SIG-M5 (cell line): Measurements from ENCODE around the gene TTLL7.

Experiments
- DNase-seq: peaks from one replicate; lab custom pipeline; 2025; lab: John Stamatoyannopoulos, UW

TTLL7 gene, protein sequence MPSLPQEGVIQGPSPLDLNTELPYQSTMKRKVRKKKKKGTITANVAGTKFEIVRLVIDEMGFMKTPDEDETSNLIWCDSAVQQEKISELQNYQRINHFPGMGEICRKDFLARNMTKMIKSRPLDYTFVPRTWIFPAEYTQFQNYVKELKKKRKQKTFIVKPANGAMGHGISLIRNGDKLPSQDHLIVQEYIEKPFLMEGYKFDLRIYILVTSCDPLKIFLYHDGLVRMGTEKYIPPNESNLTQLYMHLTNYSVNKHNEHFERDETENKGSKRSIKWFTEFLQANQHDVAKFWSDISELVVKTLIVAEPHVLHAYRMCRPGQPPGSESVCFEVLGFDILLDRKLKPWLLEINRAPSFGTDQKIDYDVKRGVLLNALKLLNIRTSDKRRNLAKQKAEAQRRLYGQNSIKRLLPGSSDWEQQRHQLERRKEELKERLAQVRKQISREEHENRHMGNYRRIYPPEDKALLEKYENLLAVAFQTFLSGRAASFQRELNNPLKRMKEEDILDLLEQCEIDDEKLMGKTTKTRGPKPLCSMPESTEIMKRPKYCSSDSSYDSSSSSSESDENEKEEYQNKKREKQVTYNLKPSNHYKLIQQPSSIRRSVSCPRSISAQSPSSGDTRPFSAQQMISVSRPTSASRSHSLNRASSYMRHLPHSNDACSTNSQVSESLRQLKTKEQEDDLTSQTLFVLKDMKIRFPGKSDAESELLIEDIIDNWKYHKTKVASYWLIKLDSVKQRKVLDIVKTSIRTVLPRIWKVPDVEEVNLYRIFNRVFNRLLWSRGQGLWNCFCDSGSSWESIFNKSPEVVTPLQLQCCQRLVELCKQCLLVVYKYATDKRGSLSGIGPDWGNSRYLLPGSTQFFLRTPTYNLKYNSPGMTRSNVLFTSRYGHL

DNA sequence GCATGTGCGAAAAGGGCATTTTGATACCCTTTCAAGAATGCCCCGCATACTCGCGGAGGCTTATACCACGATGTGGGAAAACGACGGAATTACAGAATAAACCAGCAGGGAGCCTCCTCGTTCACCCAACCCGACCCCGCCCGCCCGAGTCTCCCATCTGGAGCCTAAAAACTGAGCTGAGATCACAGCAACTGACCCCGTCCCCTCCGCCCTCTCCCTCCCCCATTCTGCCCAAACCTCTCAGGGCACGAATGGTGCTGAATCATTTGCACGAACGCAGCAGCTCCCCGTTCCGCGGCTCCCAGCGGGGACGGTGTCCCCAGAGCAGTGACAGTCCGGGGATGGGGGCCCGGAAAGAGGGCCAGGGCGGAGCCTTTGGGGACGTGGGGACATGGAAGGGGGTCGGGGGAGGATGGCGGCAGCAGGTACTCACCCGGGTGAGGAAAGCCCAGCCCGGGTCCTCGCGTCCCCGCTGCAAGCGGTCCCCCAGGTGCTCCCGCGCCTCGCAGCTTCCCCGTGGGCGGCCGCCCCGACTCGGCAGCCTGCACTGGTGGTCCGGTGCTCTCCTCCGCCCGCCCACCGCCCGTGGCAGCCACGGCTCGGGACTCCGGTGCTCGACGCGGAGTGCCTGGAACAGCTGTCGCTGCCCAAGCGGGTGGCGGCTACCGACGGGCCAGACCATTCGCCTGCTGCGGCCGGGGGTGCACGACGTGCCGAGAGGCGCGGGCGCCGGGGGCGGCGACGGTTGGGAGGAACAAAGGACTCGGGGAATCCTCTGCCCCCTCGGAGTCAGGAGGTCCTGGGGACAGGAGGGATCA lies at the start of gene TTLL7:
TTLL7 (minus strand) TSS at position 635 of the 818 bp plus-strand sequence. CDS start 46,921 bp downstream, outside the sequence.
- no peak for DNase-seq

DNA sequence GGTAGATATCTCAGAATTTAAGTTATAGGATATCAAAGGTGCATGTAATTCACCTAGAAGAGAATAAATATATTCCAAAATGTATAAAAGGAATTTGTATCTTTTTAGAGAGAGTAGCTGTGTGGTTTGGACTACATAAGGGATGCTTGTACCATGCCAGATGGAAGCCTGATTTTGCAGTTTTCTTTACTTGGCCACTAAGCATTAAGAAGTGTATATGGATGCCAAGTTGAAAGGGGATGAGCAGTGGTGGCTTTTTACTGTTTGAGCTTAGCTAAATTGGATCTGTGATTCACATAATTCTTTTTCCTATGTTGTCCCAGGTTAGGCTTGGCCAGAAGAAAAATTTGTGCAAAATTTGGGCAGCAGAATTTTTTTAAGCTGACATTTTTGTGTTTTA lies 43.5 kb upstream of the TTLL7 start:
- DNase-seq = no peak

DNA sequence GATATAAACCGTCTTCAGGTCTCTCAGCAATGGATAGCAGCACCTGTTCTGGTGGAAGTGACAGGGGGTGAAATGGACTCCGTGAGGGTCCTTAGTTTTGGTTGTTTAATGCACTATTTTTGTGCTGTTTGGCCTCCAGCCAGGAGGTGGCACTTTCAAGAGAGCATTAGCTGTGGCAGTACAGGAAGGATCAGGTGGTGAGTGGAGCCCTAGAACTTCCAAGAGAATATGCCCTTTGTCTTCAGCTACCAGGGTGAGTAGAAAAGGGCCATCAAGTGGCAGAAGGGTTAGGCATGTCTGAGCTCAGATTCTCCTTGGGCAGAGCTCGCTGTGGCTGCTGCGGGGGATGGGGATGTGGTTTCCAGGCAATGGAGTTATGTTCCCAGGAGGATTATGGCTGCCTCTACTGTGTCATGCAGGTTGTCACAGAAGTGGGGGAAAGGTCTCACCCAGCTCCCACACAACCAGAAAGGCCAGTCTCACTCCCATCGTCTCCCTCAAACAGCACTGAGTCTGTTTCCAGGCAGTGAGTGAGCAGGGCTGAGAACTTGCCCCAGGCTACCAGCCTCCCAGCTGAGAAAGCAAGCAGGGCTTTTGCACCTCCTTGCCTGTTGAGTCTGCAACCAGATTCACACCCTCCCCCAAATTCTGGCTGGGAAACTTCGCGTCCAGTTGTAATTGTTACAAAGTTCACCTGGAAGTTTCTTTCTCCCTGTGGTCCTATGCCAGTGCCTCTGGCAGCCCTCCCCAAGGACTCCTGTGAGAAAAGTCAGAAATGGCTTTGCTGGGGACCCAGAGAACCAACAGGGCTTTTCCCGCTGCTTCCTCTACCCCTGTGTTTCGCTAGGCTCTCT lies 39.1 kb upstream of the TTLL7 start:
- no peak for DNase-seq

DNA sequence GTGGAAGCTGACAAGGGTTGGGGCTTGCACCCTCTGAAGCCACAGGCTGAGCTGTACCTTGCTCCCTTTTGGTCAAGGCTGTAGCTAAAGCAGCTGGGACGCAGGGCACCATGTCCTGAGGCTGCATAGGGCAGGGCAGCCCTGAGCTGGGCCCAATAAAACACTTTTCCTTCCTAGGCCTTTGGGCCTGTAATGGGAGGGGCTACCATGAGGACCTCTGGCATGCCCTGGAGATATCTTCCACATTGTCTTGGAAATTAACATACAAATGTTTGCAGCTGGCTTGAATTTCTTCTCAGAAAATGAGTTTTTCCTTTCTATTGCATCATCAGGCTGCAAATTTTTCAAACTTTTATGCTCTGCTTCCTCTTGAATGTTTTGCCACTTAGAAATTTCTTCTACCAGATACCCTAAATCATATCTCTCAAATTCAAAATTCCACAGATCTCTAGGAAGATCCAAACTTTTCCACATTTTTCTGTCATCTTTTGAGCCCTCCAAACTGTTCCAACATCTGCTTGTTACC lies 32.9 kb upstream of the TTLL7 start:
- no peak for DNase-seq

DNA sequence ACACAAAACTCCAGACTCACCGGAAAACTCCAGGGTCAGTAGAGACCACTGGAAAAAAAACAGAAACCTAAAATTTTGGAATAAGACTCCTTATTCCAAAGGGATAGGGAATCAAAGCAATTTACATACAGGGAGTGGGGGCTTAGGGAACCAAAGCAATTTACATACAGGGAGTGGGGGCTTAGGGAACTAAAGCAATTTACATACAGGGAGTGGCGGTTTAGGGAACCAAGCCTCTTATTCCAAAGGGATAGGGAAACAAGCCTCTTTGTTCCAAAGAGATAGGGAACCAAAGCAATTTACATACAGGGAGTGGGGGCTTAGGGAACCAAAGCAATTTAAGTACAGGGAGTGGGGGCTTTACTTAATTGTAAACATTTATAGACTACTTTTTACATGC lies 28.4 kb upstream of the TTLL7 start:
- DNase-seq = no peak

DNA sequence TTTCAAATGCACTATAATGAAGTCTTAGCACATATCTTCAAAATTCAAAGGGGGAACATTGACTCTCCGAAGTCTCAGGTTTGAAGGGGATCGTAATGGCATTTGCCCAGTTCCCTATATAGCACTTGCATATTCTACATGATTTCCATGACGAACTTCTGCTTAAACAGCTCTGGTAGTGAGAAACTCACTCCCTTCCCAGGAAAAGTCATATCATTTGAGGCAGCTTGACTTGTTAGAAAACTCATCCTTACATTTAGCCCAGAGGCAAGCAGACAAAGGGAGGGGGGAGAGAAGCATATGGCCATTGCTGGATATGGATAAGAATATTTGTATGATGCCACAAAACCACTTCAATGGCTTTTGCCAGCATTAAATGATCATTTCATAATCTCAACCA lies 27.0 kb upstream of the TTLL7 start:
- no peak for DNase-seq

DNA sequence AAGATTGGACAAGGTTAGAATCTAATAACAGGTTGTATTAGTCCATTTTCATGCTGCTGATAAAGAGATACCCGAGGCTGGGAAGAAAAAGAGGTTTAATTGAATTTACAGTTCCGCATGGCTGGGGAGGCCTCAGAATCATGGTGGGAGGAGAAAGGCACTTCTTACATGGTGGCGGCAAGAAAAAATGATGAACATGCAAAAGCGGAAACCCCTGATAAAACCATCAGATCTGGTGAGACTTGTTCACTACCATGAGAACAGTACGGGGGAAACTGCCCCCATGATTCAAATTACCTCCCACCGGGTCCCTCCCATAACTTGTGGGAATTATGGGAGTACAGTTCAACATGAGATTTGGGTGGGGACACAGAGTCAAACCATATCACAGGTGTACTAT lies 22.9 kb upstream of the TTLL7 start:
- no peak for DNase-seq

DNA sequence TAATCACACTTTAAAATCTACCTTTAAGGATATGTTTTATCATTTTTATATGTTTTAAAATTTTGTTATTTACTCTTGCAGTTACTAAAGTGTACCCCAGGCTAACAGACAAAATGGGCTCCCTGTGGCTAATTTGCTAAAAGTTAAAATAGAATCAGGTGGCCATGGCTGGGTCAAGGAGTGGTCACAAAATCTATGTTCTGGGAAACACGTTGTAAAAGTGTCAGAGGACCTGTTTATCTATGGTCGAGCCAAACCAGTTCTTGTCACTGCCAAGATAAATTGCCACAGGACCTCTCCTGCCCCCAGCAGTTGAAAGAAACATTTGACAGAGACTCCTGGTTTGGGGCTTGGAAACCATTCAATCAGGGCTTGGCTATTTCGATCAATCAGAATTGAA lies 21.2 kb upstream of the TTLL7 start:
- no peak for DNase-seq

DNA sequence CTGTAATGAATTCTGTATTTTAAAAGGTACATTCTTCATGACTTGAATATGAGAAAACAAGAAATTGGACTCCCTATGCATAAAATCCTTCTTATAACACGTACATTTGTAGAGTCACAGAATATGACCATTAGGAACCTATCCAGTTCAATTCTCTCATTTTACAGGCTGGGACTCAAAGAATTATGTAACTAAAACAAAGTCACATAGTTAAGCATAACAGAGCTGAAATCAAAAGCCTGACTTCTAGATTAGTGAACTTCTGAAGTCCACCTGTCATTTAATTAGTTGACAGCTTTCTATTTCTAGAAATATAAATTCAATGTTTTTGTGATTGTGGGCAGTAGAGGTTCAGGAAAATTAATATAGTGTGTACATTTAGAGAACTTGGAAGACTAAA lies 20.3 kb upstream of the TTLL7 start:
- no peak for DNase-seq

DNA sequence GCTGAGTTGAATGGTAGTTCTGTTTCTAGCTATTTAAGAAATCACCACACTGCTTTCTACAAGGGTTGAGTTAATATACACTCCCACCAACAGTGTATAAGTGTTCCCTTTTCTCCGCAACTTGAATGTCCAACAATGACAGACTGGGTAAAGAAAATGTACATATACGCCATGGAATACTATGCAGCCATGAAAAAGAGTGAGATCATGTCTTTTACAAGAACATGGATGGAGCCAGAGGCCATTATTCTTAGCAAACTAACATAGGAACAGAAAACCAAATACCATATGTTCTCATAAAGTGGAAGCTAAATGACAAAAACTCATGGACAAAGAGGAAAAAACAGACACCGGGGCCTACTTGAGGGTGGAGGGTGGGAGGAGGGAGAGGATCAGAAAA lies 14.8 kb upstream of the TTLL7 start:
- DNase-seq = no peak

DNA sequence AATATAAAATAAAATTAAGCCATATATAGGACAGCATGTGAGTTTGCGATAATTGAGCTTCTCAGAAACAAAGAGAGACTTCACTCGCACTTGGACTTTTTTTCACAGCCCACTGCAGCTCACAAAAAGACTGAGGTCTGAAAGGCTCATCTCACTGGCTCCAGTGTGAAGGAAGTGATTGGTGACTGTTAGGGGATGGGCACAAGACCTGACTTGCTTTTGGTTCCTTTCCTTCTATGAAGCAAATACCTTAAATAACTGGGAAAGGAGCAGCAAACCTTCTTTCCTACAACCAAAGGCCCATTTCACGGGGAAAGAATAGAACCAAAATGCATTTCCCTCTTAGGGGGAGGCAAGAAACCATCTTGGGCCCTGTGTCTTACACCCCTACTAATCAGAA lies 13.1 kb upstream of the TTLL7 start:
- no peak for DNase-seq

DNA sequence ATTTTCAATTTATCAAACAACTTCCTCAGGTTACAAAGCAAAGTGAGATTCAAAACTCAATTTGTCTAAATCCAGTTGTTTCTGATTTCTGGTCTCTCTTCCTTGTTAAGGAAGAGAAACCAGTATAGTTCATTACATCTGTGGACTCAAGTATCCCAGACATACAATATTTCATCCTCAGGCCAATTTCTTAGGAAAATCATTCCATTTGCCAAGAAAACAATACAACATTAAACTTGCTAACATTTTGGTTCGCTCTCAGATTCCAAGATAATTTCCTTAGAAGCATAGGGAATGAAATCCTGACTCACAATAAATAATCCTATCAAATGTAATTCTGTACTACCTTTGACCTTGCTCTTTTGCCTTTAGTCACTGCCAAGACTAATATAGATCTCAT lies 11.2 kb upstream of the TTLL7 start:
- DNase-seq = no peak

DNA sequence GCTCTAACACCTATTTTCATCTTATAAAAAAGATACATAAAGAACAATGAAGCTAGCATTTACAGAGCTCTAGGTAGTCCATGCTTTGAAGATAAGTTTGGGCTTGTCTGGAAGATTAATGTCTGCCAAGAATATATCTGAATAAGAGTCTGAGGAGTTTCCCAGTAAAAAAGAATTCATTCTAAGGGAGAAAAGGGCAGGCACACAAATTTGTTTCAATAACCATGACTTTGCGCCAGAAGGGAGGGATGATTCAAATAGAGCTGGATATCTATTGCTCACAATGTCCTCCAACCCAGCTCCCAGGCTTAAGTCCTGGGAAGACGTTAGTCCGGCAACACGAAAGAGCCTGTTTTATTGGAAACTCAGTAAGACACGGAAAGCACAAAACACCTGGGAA lies 9.7 kb upstream of the TTLL7 start:
- no peak for DNase-seq

DNA sequence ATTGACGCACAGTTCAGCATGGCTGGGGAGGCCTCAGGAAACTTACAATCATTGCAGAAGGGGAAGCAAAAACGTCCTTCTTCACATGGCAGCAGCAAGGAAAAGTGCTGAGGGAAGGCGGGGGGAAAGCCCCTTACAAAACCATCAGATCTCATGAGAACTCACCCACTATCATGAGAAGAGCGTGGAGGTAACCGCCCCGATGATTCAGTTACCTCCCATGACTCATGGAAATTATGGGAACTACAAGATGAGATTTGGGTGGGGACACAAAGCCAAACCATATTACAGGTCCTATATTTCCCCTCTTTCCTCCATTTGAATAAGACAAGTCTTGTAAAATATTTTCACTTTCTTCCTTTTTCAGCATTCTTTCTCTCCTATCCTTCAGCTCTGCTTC lies 7.7 kb upstream of the TTLL7 start:
- DNase-seq = no peak

DNA sequence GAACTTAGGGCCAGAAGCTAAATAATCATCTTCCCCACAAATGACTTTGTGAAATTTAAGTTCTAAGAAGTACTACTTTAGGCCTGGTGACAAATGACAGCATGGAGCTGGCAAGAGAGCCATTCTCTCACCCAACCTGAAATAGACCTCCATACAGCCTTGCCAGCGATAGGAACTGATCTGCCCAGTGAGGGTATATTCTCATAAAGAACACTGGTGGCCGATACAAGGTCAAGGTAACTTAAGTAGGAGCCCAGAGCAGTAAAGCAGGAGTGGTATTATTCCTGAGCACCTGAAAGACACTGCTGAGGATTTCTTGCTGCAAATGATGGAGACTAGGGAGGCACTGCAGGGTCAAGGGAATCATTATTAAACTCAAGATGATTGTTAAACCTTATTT lies 2.6 kb upstream of the TTLL7 start:
- no peak for DNase-seq

DNA sequence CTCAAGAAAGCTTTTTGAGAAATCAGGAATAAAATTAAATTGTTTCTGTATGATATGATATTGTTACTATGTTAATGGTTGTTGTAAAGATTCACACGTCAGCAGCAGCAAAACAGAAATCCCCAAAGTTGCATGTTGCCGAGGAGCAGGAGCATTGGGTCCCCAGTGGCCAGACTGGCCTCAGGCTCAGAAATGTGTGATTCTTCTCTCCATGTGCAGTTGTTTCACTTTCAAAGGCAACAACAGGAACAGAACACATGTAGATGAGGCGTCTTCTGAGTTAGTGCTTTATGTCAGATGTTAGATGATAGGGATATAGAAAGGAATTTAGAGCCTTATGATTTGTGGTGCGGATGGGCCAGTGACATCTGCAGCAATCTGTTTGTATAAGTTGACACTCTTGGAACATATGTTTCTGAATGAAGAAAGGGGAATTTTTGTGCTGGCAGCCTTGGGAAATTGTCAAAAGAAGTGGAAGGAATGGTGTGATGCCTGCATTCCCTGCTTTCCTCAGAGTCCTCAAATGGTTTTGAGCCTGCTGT lies 2.1 kb upstream of the TTLL7 start:
- DNase-seq = no peak

DNA sequence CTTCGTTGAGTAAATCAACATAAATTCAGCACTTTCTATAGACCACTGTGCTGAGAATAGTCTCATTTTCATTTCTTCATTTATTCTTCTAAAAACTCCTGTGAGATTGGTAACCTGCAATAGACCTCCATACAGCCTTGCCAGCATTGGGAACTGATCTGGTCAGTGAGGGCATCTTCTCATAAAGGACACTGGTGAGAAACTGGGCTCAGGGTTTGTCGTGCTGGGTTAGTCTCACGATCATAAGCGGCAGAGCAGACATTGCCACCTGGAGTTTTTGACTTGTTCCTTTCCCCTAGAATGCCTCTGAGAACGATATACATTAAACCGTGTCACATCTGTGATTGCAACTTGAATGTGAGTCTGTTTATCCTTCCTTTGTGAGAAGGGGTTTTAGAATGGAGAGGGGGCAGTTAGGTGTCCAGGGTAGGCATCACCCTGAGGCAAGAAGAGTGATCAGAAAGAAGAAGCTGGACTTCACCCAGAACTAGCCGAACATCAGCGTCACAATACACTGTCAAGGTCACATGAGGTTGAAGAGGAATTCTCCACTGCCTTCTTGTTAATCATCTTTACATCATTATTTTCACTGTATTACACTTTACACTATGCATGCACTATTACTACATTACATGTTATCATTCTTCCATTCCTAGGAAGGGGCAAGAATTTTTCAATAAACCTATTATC lies 1.4 kb upstream of the TTLL7 start:
- no peak for DNase-seq

DNA sequence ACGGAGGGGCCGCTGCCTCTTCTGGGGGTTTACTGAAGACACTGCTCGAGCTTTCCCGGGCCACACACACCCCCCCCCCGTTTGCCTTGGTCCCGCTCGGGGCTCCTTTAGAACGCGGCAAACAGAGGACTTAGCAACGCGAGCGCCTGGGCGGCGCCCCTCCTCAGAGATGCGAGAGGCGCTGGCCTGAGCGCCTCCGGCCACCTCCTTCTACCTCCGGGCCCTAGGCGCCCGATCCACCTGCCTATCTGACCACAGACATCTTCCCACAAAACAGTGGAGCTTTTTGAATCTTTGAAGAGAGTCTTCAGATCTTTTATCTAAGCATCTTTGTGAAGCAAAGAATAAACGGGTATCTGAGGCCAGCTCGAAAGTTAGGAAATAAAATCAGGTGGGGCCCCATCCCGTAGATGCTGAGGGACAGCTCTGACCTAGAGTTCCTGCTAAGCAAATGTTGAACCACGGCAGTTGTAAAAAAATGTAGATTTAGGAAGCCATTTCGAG lies 436 bp upstream of the TTLL7 start:
- no peak for DNase-seq

DNA sequence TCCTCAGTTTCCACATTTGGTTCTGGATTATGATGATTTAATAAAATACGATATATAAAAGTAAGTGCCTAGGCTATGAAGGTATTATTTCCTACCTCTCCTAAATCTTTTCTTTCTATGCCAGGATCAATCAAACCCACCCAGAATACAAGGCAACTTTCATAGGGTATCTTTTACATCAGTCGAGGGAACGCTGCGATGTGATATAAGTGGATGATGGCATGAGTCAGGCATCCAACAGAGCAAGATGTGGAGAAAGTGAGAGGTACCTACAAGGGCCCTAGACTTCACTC lies 781 bp downstream of the TTLL7 start:
- no peak for DNase-seq

DNA sequence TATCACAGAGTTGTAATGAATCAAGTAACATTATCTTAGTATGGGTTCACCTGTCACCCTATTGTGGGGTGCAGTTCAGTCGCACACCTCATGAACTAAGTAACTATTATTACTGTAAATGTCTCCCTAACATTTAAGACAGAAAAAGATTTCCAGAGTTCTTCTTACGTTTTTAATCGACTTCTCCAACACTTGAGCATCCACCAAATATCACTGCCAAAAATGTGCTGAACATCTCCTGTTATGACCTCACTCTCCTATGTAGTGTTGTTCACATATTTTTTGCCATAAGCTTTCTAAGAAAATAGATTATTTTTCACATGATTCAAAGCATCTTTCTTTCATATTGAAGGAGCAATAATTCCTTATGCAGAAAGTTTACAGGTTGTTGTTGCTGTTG lies 1.3 kb downstream of the TTLL7 start:
- DNase-seq = no peak
